Measurements from ENCODE around the gene CYB5D1.
A peak's percentile ranks its signal among the peaks of the same experiment; 100 is the strongest.

CYB5D1 gene

GRCh38 chr17:7841915-7842379, 15.9 kb upstream of the CYB5D1 start:
- Histone ChIP-seq H3K4me2 (ENCODE audit: low read length, poor library complexity, severe bottlenecking) (peak overlapping the region; percentile 88), H2AK5ac (ENCODE audit: low read length, severe bottlenecking) (no peak overlapping the region), H3K18ac (ENCODE audit: low read depth in 1 of 2, low read length in 2 of 2) (peak overlapping the region; percentile 94 to 98), H2BK12ac (ENCODE audit: low read length in 2 of 2) (peak overlapping the region; percentile 45 to 77), H3K36me3 (ENCODE audit: control insufficient read depth in 1 of 2, insufficient read depth in 2 of 2, low read depth in 1 of 2, low read length in 2 of 2) (peaks cover 20 to 24% of the 10 kb centered on the region in 2 experiments), H3K9ac (ENCODE audit: low read length) (peak overlapping the region; percentile 98), H3K4me1 (ENCODE audit: control insufficient read depth, insufficient read depth, low read depth, low read length) (peaks cover 31% of the 10 kb centered on the region), H3K9me3 (ENCODE audit: control insufficient read depth, low read length) (no peaks in the 10 kb centered on the region), H2BK120ac (ENCODE audit: low read depth, low read length) (peak overlapping the region; percentile 66), H3K14ac (ENCODE audit: low read length in 2 of 2) (peak overlapping the region in 1 of 2 experiments; percentile 76), H2BK5ac (ENCODE audit: low read depth, low read length, poor library complexity, severe bottlenecking) (peak overlapping the region; percentile 54), H3K27me3 (ENCODE audit: control insufficient read depth in 1 of 2, insufficient read depth in 1 of 2, low read length in 2 of 2) (no peaks in the 10 kb centered on the region), H2BK15ac (ENCODE audit: low read depth, poor library complexity, severe bottlenecking) (peak overlapping the region; percentile 60), H2AFZ (ENCODE audit: low read depth, low read length) (no peak overlapping the region), H3K27ac (ENCODE audit: low read length, poor library complexity, severe bottlenecking) (peak overlapping the region; percentile 98), H4K91ac (ENCODE audit: low read length) (peak overlapping the region; percentile 96), H3K23ac (ENCODE audit: low read length in 2 of 2) (no peak overlapping the region), H3K4me3 (ENCODE audit: insufficient read depth in 1 of 2, low read depth in 1 of 2, low read length in 2 of 2) (peak overlapping the region; percentile 69 to 94), H3K79me1 (replicated peaks; ENCODE audit: low read length, poor library complexity, severe bottlenecking) (peaks cover 20% of the 10 kb centered on the region), H3K4ac (ENCODE audit: low read depth in 1 of 2, low read length in 2 of 2) (peak overlapping the region; percentile 93 to 97), H4K8ac (ENCODE audit: low read length) (peak overlapping the region; percentile 76)
- WGBS, result under 1% methylated on average over 46 of the region's 46 CpGs
- DNase-seq, result peak; percentile 94

DNA sequence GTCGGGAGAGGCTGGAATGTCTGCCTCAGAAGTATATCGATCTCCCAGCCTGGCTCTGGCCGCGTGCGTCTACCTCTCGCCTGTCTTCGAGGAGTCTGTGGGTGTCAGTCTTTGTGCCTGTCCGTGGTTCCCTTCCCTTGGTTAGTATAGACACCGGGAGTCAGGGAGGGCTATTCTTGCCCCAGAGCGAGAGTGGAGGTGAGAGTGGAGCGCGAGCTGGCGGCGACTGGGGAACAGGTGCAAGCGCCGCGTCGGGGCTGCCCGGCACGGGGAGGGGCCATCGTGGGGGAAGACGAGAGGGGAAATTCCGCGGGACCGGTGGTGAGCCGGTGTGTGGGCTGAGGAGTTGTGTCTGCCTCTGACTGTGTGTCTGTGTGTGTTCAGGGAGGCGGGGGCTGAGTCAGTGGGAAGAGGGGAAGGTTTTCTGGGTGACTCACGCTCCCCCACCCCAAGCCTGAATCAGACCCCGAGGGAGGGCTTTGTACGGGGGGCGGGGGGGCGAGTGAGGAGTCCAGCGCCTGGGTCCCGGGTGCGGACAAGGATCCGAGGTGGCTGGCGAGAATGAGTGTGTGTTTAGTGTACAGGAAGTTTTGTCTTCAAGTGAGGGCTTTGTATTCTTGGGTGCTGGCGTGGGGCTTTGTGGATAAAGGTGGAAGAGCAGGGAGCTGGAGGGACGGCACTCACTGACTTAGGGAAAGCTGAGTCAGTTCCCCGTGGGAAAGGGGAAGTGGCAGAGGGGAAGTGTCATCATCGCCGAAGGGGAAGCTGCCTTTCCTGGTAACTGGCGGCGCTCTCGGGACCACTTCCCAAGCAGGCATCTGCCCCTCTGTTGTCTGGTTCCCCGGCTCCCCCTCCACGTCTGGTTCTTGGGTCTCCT, 15.2 kb upstream of the CYB5D1 start:
- Histone ChIP-seq H3K18ac (ENCODE audit: low read depth in 1 of 2, low read length in 2 of 2) (peak overlapping the region; percentile 72 to 98), H2BK120ac (ENCODE audit: low read depth, low read length) (peak overlapping the region; percentile 91), H2AK5ac (ENCODE audit: low read length, severe bottlenecking) (peak overlapping the region; percentile 62), H3K14ac (ENCODE audit: low read length in 2 of 2) (peak overlapping the region in 1 of 2 experiments; percentile 96), H3K79me1 (replicated peaks; ENCODE audit: low read length, poor library complexity, severe bottlenecking) (peaks cover 23% of the 10 kb centered on the region), H3K4me2 (ENCODE audit: low read length, poor library complexity, severe bottlenecking) (peak overlapping the region; percentile 88), H3K23ac (ENCODE audit: low read length in 2 of 2) (peak overlapping the region; percentile 20 to 54), H3K27me3 (ENCODE audit: control insufficient read depth in 1 of 2, insufficient read depth in 1 of 2, low read length in 2 of 2) (no peaks in the 10 kb centered on the region), H3K9me3 (ENCODE audit: control insufficient read depth, low read length) (no peaks in the 10 kb centered on the region), H4K8ac (ENCODE audit: low read length) (peak overlapping the region; percentile 47), H3K4me3 (ENCODE audit: insufficient read depth in 1 of 2, low read depth in 1 of 2, low read length in 2 of 2) (peak overlapping the region; percentile 69 to 94), H3K36me3 (ENCODE audit: control insufficient read depth in 1 of 2, insufficient read depth in 2 of 2, low read depth in 1 of 2, low read length in 2 of 2) (peaks cover 24 to 31% of the 10 kb centered on the region in 2 experiments), H2BK15ac (ENCODE audit: low read depth, poor library complexity, severe bottlenecking) (peak overlapping the region; percentile 97), H2BK5ac (ENCODE audit: low read depth, low read length, poor library complexity, severe bottlenecking) (peak overlapping the region; percentile 54), H3K9ac (ENCODE audit: low read length) (peak overlapping the region; percentile 98), H2AFZ (ENCODE audit: low read depth, low read length) (no peak overlapping the region), H4K91ac (ENCODE audit: low read length) (peak overlapping the region; percentile 98), H2BK12ac (ENCODE audit: low read length in 2 of 2) (peak overlapping the region; percentile 91 to 92), H3K4me1 (ENCODE audit: control insufficient read depth, insufficient read depth, low read depth, low read length) (peaks cover 30% of the 10 kb centered on the region), H3K27ac (ENCODE audit: low read length, poor library complexity, severe bottlenecking) (peak overlapping the region; percentile 98), H3K4ac (ENCODE audit: low read depth in 1 of 2, low read length in 2 of 2) (peak overlapping the region; percentile 92 to 93)
- 1% methylated on average over 47 of the region's 47 CpGs for WGBS
- peak; percentile 98 for DNase-seq

GRCh38 chr17:7843257-7843535, 14.6 kb upstream of the CYB5D1 start:
- peak overlapping the region; percentile 97 for H2BK15ac ChIP-seq (ENCODE audit: low read depth, poor library complexity, severe bottlenecking)
- under 1% methylated on average over 17 of the region's 17 CpGs for WGBS

More at GRCh38 chr17:7843257-7843535, 14.6 kb upstream of the CYB5D1 start:
- peak overlapping the region; percentile 98 for H3K27ac ChIP-seq (ENCODE audit: low read length, poor library complexity, severe bottlenecking)
- H4K8ac ChIP-seq (ENCODE audit: low read length), result peak overlapping the region; percentile 47
- H2BK120ac ChIP-seq (ENCODE audit: low read depth, low read length), result peak overlapping the region; percentile 91
- H3K4ac ChIP-seq (ENCODE audit: low read depth in 1 of 2, low read length in 2 of 2), result peak overlapping the region; percentile 92 to 93
- H4K91ac ChIP-seq (ENCODE audit: low read length), result peak overlapping the region; percentile 98
- DNase-seq, result no peak
- H3K27me3 ChIP-seq (ENCODE audit: control insufficient read depth in 1 of 2, insufficient read depth in 1 of 2, low read length in 2 of 2), result no peaks in the 10 kb centered on the region
- peak overlapping the region; percentile 72 to 97 for H3K18ac ChIP-seq (ENCODE audit: low read depth in 1 of 2, low read length in 2 of 2)
- peak overlapping the region; percentile 54 for H2BK5ac ChIP-seq (ENCODE audit: low read depth, low read length, poor library complexity, severe bottlenecking)
- peaks cover 26 to 37% of the 10 kb centered on the region in 2 experiments for H3K36me3 ChIP-seq (ENCODE audit: control insufficient read depth in 1 of 2, insufficient read depth in 2 of 2, low read depth in 1 of 2, low read length in 2 of 2)
- peak overlapping the region; percentile 88 for H3K4me2 ChIP-seq (ENCODE audit: low read length, poor library complexity, severe bottlenecking)
- peak overlapping the region in 1 of 2 experiments; percentile 20 for H3K23ac ChIP-seq (ENCODE audit: low read length in 2 of 2)
- peak overlapping the region; percentile 98 for H3K9ac ChIP-seq (ENCODE audit: low read length)
- peak overlapping the region; percentile 76 to 93 for H3K14ac ChIP-seq (ENCODE audit: low read length in 2 of 2)
- peaks cover 30% of the 10 kb centered on the region for H3K4me1 ChIP-seq (ENCODE audit: control insufficient read depth, insufficient read depth, low read depth, low read length)
- no peak overlapping the region for H2AFZ ChIP-seq (ENCODE audit: low read depth, low read length)
- H3K4me3 ChIP-seq (ENCODE audit: insufficient read depth in 1 of 2, low read depth in 1 of 2, low read length in 2 of 2), result peak overlapping the region; percentile 69 to 94
- H2BK12ac ChIP-seq (ENCODE audit: low read length in 2 of 2), result peak overlapping the region; percentile 91 to 92
- H3K79me1 ChIP-seq (replicated peaks; ENCODE audit: low read length, poor library complexity, severe bottlenecking), result peaks cover 25% of the 10 kb centered on the region
- no peak overlapping the region for H2AK5ac ChIP-seq (ENCODE audit: low read length, severe bottlenecking)
- H3K9me3 ChIP-seq (ENCODE audit: control insufficient read depth, low read length), result no peaks in the 10 kb centered on the region
